Fibroblast of lung (primary cell): ENCODE data around the gene CALCA. TPM values are rescaled to one million over a fixed set of nuclear protein-coding genes. Genes with fewer than 3 reads are reported as not detected.

Experiments used
- DNase-seq, 2 donors: peaks; one replicate each; pipeline versions ENCODE4 v3.0.0 to v3.0.0-alpha.2; 2010; ENCODE audit warnings: low read depth in 2 of 2
- H2AFZ ChIP-seq: 2 replicates; pipeline ENCODE4 v1.5.1; 2012; ENCODE audit warnings: low read length, control low read depth, inconsistent platforms
- H3K27ac ChIP-seq: 2 replicates; pipeline ENCODE4 v1.5.1; 2011; ENCODE audit warnings: low read length, control low read depth; ENCODE audit not compliant: insufficient read depth
- H3K27me3 ChIP-seq: 2 replicates; pipeline ENCODE4 v1.5.1; 2011; ENCODE audit warnings: mild to moderate bottlenecking, low read length; ENCODE audit not compliant: control insufficient read depth, insufficient read depth
- H3K36me3 ChIP-seq: 2 replicates; pipeline ENCODE4 v1.5.1; 2011; ENCODE audit warnings: low read length; ENCODE audit not compliant: control insufficient read depth, insufficient read depth
- H3K4me1 ChIP-seq: 2 replicates; pipeline ENCODE4 v1.5.1; 2011; ENCODE audit warnings: low read length; ENCODE audit not compliant: control insufficient read depth, insufficient read depth; ENCODE audit errors: extremely low read depth
- H3K4me2 ChIP-seq: 2 replicates; pipeline ENCODE4 v1.5.1; 2011; ENCODE audit warnings: low read length, control low read depth; ENCODE audit not compliant: insufficient read depth; ENCODE audit errors: extremely low read depth
- H3K4me3 ChIP-seq, 4 experiments: fragments of 200-600 bp in 1 of 4; sonication (generic) in 1 of 4; replicated peaks in 1 of 4; 2 replicates each; pipeline ENCODE4 v1.5.1; 2011 to 2016; ENCODE audit warnings: low read length in 4 of 4, low read depth in 3 of 4, mild to moderate bottlenecking in 3 of 4, control low read depth in 2 of 4, inconsistent platforms in 1 of 4, mixed read lengths in 1 of 4; ENCODE audit not compliant: insufficient read depth in 1 of 4; ENCODE audit errors: control extremely low read depth in 1 of 4
- H3K79me2 ChIP-seq: 2 replicates; pipeline ENCODE4 v1.5.1; 2012; ENCODE audit warnings: mild to moderate bottlenecking, low read length, inconsistent platforms; ENCODE audit not compliant: control insufficient read depth, insufficient read depth
- H3K9ac ChIP-seq: 2 replicates; pipeline ENCODE4 v1.5.1; 2011; ENCODE audit warnings: mild to moderate bottlenecking, low read length, control low read depth; ENCODE audit not compliant: insufficient read depth
- H3K9me3 ChIP-seq: 2 replicates; pipeline ENCODE4 v1.5.1; 2012; ENCODE audit warnings: low read depth, low read length; ENCODE audit not compliant: control insufficient read depth, insufficient read depth
- H4K20me1 ChIP-seq: 2 replicates; pipeline ENCODE4 v1.5.1; 2011; ENCODE audit warnings: low read length; ENCODE audit not compliant: control insufficient read depth, insufficient read depth; ENCODE audit errors: extremely low read depth
- CTCF ChIP-seq, 2 donors: IDR thresholded peaks in 1 of 2; conservative IDR thresholded peaks in 1 of 2; 1 replicate in 1 of 2; 2 replicates in 1 of 2; pipeline ENCODE4 v1.5.1; 2011 to 2012; ENCODE audit warnings: low read length in 2 of 2, control low read depth in 1 of 2, inconsistent platforms in 1 of 2, low read depth in 1 of 2, mild to moderate bottlenecking in 1 of 2
- EZH2 ChIP-seq: IDR thresholded peaks from 2 replicates; pipeline ENCODE4 v1.5.1; 2012; ENCODE audit warnings: low read length, control low read depth, mild to moderate bottlenecking; ENCODE audit errors: missing control alignments
- polyA plus RNA-seq, 2 donors: library from polyadenylated mRNA; depleted of rRNA in 1 of 2; stranded (reverse) in 1 of 2; unstranded in 1 of 2; fragments of >200 nt; gene quantifications; 2 replicates each; pipeline ENCODE4 v1.2.1, GENCODE V29; 2011 to 2012; ENCODE audit warnings: missing spikeins in 1 of 2
- total RNA-seq: library from RNA; depleted of rRNA; stranded (reverse); fragments of >200 nt; gene quantifications from 2 replicates; pipeline ENCODE4 v1.2.1, GENCODE V29; 2014

Gene CALCA
- total and polyA plus RNA-seq, 2 donors (not counting 1 experiment from before 2014, with no cell fraction given), result not detected

GRCh38 chr11:14934641-14935351, 37.4 kb downstream of the CALCA start:
- Histone ChIP-seq H3K79me2 (no peaks in the 10 kb centered on the region), H3K9me3 (no peaks in the 10 kb centered on the region), H3K4me3 (no peak overlapping the region), H3K4me1 (no peaks in the 10 kb centered on the region), H4K20me1 (no peaks in the 10 kb centered on the region), H3K27me3 (no peaks in the 10 kb centered on the region), H3K36me3 (no peaks in the 10 kb centered on the region), H3K9ac (no peak overlapping the region), H3K27ac (no peak overlapping the region), H3K4me2 (no peak overlapping the region), H2AFZ (no peak overlapping the region)
- TF ChIP-seq CTCF (conservative IDR thresholded peaks at IDR 0.05 in 1 of 2, IDR thresholded peaks at IDR 0.05 in 1 of 2; ENCODE audit: low read depth in 1 of 2, low read length in 2 of 2), result no peak
- TF ChIP-seq EZH2, result no peak
- DNase-seq, result no peak

- Histone ChIP-seq H3K9ac (no peak overlapping the region), H3K27me3 (no peaks in the 10 kb centered on the region), H3K4me2 (no peak overlapping the region), H4K20me1 (no peaks in the 10 kb centered on the region), H3K27ac (no peak overlapping the region), H3K9me3 (no peaks in the 10 kb centered on the region), H3K36me3 (no peaks in the 10 kb centered on the region), H3K79me2 (no peaks in the 10 kb centered on the region), H2AFZ (no peak overlapping the region), H3K4me1 (no peaks in the 10 kb centered on the region), H3K4me3 (no peak overlapping the region)
- no peak for TF ChIP-seq CTCF (conservative IDR thresholded peaks at IDR 0.05 in 1 of 2, IDR thresholded peaks at IDR 0.05 in 1 of 2; ENCODE audit: low read depth in 1 of 2, low read length in 2 of 2)
- no peak for DNase-seq
Observed at GRCh38 chr11:14932447-14932846, 39.7 kb downstream of the CALCA start.

- Histone ChIP-seq H3K9ac (no peak overlapping the region), H3K4me1 (no peaks in the 10 kb centered on the region), H3K9me3 (no peaks in the 10 kb centered on the region), H4K20me1 (no peaks in the 10 kb centered on the region), H3K27me3 (no peaks in the 10 kb centered on the region), H2AFZ (no peak overlapping the region), H3K79me2 (no peaks in the 10 kb centered on the region), H3K36me3 (no peaks in the 10 kb centered on the region), H3K4me2 (no peak overlapping the region), H3K27ac (no peak overlapping the region), H3K4me3 (no peak overlapping the region)
- no peak for TF ChIP-seq EZH2
- no peak for TF ChIP-seq CTCF (conservative IDR thresholded peaks at IDR 0.05 in 1 of 2, IDR thresholded peaks at IDR 0.05 in 1 of 2; ENCODE audit: low read depth in 1 of 2, low read length in 2 of 2)
- no peak for DNase-seq
Observed at GRCh38 chr11:14930369-14930768, 41.8 kb downstream of the CALCA start.
